ENCODE results near the gene TBC1D24.

- TF ChIP-seq CTCF (IDR thresholded peaks at IDR 0.05) (no peak), POLR2A (IDR thresholded peaks at IDR 0.05) (no peak)
These were observed 26.9 kb upstream of the TBC1D24 start for GRCh38 chr16:2447920-2448583.
